AG04449 (cell line): ENCODE measurements around the gene ELF1.

Experiments used
- CTCF ChIA-PET: fragments of 350-600 bp; formaldehyde crosslinking; extraction: SDS; loops from one replicate; lab custom pipeline; 2021; ENCODE audit warnings: antibody characterized with exemption; lab: Yijun Ruan, JAX
- POLR2A ChIA-PET: fragments of 400-600, 350-600 bp; formaldehyde crosslinking; extraction: SDS; loops from one replicate; lab custom pipeline; 2020; ENCODE audit warnings: antibody characterized with exemption, inconsistent platforms; lab: Yijun Ruan, JAX
- DNase-seq: peaks from one replicate; pipeline ENCODE4 v3.0.0-alpha.2; 2010; ENCODE audit warnings: low read depth, low spot score
- H3K4me3 ChIP-seq: 2 replicates; pipeline ENCODE4 v1.5.1; 2011; ENCODE audit warnings: low read depth, mild to moderate bottlenecking, control low read depth, low read length
- TF ChIP-seq, protein P1 (sequence below): IDR thresholded peaks from one replicate; pipeline ENCODE4 v1.5.1; 2011; ENCODE audit warnings: mild to moderate bottlenecking, moderate library complexity, low read length, control low read depth, inconsistent platforms; ENCODE audit not compliant: insufficient read depth; ENCODE audit errors: missing control alignments

ELF1 gene

DNA sequence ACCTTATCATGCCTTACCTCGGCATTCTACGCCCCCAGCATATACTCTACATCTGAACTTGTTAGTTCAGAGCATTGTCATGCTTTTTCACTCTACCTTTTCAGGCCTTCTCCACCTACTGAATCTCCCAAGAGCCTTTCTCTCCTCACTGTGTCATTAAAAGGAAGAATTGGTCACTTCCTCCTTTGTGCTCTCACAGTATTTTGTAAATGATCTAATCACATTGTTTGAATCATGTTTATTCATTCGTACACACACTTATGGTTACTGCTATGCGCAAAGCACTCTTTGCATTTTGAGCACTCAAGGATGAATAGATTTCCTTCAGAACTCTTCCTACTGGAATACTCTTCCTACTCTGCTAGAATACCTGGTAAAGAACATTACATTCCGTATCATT is 15.8 kb upstream of the ELF1 start:
- TF ChIP-seq, protein P1, sequence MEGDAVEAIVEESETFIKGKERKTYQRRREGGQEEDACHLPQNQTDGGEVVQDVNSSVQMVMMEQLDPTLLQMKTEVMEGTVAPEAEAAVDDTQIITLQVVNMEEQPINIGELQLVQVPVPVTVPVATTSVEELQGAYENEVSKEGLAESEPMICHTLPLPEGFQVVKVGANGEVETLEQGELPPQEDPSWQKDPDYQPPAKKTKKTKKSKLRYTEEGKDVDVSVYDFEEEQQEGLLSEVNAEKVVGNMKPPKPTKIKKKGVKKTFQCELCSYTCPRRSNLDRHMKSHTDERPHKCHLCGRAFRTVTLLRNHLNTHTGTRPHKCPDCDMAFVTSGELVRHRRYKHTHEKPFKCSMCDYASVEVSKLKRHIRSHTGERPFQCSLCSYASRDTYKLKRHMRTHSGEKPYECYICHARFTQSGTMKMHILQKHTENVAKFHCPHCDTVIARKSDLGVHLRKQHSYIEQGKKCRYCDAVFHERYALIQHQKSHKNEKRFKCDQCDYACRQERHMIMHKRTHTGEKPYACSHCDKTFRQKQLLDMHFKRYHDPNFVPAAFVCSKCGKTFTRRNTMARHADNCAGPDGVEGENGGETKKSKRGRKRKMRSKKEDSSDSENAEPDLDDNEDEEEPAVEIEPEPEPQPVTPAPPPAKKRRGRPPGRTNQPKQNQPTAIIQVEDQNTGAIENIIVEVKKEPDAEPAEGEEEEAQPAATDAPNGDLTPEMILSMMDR, result no peak
- CTCF ChIA-PET, result no interaction called here
- H3K4me3 ChIP-seq, result no peak overlapping the region
- POLR2A ChIA-PET, result no interaction called here
- DNase-seq, result no peak

DNA sequence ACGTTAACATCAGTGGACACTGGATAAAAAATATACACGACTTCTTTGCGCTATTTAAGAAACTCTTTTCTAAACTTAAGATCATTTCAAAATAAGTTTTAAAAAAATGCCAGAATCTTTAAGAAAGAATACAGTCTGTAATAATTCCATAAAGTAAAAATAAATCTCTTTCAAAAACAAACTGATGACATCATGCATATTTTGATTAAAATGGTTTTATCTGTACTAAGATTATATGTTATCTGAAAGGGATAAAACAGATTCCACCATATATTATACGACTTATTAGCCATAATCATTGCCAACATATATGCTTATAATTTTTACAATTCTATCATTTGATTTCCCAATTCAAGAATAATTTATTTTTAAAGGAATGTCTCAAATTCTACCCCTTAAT is 15.3 kb upstream of the ELF1 start:
- ChIA-PET POLR2A (no interaction called here), CTCF (no interaction called here)
- no peak overlapping the region for H3K4me3 ChIP-seq
- no peak for DNase-seq
- TF ChIP-seq, protein P1, result no peak

DNA sequence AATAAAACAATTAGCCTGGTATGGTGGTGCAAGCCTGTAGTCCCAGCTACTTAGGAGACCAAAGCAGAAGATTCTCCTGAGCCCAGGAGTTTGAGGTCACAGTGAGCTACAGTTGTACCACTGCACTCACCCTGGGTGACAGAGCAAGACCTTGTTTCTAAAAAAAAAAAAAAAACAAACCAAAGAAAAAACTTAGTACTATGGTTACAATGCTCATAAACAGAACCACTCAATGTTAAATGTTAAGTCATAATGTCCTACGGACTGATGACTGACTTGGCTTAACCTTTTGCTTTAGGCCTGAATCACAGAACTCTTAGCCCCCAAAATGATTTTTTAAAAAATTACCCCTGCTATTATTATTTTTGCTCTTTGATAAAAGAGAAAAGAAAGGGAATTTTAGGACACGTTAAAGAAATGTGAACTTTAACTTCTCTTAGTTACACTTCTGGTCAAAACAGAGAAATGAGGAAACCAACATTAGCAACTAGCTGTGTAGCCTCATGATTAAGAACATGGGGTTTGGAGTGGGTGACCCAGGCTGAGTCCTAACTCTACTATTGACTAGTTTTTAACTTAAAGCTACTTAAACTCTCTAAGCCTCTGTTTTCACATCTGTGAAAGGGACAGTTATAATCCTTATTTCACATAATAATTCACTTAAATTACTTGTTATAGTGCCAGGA is 13.7 kb upstream of the ELF1 start:
- ChIA-PET POLR2A (interaction anchor here (0.6 kb wide), 1 partner anchor 16 kb away, joined by 3 read pairs; no protein-coding TSS in a partner anchor), CTCF (no interaction called here)
- DNase-seq, result no peak
- TF ChIP-seq, protein P1, result no peak
- H3K4me3 ChIP-seq, result no peak overlapping the region

DNA sequence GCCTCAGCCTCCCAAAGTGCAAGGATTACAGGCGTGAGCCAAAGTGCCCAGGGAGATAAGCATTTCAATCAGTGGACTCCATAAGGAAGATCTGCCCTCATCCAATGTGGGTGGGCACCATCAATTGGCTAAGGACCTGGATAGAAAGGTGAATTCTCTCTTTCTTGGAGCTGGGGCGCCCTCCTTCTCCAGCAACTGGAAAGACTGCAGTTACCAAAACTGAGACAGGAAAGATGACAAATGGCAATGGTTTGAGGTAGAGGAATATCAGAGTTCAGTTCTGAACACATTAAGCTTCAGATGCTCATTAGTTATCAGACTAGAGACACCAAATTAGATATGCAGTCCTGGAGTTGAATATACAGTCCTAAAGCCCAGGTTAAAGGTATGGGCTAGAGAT is 10.5 kb upstream of the ELF1 start:
- DNase-seq, result no peak
- ChIA-PET CTCF (no interaction called here), POLR2A (no interaction called here)
- no peak overlapping the region for H3K4me3 ChIP-seq
- TF ChIP-seq, protein P1, result no peak

DNA sequence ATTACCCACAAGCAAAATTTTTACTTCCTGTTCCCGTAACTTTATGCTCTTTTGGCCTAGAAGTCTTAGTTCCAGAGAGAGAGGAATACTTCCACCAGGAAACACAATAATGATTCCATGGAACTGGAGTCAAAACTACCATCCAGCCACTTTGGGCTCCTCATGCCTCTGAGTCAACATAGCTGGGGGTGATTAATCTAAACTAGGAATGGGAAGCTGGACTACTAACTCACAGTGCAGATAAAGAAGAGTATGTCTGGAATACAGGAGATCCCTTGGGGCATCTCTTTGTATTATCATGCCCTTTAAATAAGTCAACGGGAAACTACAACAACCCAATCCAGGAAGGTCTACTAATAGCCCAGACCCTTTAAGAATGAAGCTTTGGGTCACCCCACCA is 8.9 kb upstream of the ELF1 start:
- TF ChIP-seq, protein P1, result no peak
- DNase-seq, result no peak
- POLR2A ChIA-PET, result no interaction called here

DNA sequence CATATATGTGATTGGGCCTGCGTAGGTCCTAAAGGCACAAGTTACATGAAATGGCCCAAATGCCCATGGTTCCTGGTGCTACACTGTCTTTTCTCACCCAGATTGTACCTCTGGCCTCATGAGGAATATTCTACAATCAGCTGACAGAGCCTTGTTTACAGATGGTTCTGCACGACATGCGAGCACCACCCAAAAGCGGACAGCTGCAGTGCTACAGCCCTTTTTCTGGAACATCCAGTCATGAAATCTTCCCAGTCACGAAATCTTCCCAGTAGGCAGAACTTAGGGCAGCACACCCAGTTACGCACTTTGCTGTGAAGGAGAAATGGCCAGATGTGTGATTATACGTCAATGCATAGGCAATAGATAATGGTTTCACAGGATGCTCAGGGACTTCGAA is 7.7 kb upstream of the ELF1 start:
- DNase-seq, result no peak
- no peak overlapping the region for H3K4me3 ChIP-seq
- TF ChIP-seq, protein P1, result no peak
- CTCF ChIA-PET, result interaction anchor here (4.4 kb wide), 1 partner anchor 27 kb away, joined by 15 read pairs; no protein-coding TSS in a partner anchor
- POLR2A ChIA-PET, result no interaction called here

More for the DNA sequence above, 8.9 kb upstream of the ELF1 start:
- CTCF ChIA-PET, result interaction anchor here (0.6 kb wide), 1 partner anchor 309 kb away, joined by 3 read pairs; no protein-coding TSS in a partner anchor
- H3K4me3 ChIP-seq, result no peak overlapping the region
